GM21619 (cell line): ENCODE data around the gene NRIP3.
"Not testable (repeated sequence)": the region's sequence is repeated elsewhere in the genome, so short reads cannot be mapped to it uniquely, and the experiment has no call there.

Experiments used
- ATAC-seq: cut with Tn5 transposase; IDR thresholded peaks from one replicate; pipeline ENCODE4 v1.9.1; 2021; ENCODE audit not compliant: unreplicated experiment

The NRIP3 gene

GRCh38 chr11:8973121-8973520 is 30.7 kb downstream of the NRIP3 start:
- ATAC-seq, result no peak

DNA sequence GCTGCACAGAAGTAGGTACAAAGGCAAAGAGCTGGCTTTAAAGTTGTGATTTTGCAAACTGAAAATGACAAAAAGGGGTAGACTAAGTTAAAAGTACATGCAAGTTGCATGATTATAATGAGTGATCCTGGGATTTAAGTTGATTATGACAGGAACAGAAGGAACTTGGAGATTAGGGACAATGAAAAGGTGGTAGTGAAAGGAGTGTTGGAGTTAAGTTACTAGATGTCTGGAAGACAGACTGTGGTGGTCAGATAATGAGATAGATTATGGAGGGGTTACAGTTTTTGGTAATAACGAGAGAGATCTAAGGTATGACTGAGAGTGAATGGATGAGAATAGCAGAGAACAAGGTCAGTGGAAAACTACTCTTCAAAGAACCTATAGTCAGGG is 31.9 kb downstream of the NRIP3 start:
- ATAC-seq, result no peak

- no peak for ATAC-seq
Measured at GRCh38 chr11:8971196-8971923, 32.4 kb downstream of the NRIP3 start.

GRCh38 chr11:8967184-8967583 is 36.6 kb downstream of the NRIP3 start:
- no peak for ATAC-seq

- ATAC-seq, result peak; percentile 77
Measured at GRCh38 chr11:8964324-8965320, 39.2 kb downstream of the NRIP3 start, which contains the start of gene TMEM9B. TSS of gene TMEM9B (minus strand) at chr11:8964442. CDS start at chr11:8964313, 129 bp downstream.

- peak; percentile 63 for ATAC-seq
Measured at GRCh38 chr11:8963569-8964323, 40.1 kb downstream of the NRIP3 start.

- ATAC-seq, result no peak
Measured at GRCh38 chr11:8962841-8963240, 41.0 kb downstream of the NRIP3 start.

- ATAC-seq, result no peak
Measured at GRCh38 chr11:8961401-8961800, 42.4 kb downstream of the NRIP3 start.

GRCh38 chr11:8959546-8960166 is 44.1 kb downstream of the NRIP3 start:
- ATAC-seq, result peak; percentile 40

DNA sequence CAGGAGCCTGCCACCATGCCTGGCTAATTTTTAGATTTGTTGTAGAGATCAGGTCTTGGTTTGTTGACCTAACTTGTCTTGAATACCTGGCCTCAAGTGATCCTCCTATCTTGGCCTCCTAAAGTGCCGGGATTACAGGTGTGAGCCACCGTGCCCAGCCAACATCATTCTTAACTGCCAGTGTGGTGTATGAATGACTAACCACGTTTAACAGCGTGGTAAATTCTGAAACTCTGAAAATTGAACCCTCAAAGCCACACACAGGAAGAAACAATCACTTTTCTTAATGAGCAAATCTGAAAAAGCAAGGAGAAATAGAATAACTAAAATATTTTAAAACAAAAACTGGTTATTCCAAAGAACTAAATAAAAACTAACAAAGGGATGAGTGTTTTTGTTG is 46.9 kb downstream of the NRIP3 start:
- no peak for ATAC-seq

DNA sequence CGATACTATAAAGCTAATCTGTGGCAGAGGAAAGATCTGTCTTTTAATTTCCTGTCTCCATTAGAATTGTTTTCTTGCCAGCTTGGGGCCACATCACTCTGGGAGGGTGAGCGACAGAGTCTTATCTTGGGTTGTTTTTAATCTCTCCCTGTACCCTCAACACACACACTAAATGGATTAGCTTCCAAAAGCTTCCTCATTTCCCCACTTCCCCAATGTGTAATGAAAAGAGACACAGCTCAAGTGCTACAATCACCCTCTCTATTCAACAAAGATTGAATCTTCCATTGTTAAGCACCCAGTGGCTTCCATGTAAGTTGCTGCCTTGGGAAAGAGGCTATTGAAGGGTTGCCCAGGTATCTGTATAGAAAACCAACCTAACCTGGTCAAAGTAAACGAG is 54.9 kb downstream of the NRIP3 start:
- ATAC-seq, result no peak

- no peak for ATAC-seq
Measured at GRCh38 chr11:8947230-8947943, 56.4 kb downstream of the NRIP3 start.

DNA sequence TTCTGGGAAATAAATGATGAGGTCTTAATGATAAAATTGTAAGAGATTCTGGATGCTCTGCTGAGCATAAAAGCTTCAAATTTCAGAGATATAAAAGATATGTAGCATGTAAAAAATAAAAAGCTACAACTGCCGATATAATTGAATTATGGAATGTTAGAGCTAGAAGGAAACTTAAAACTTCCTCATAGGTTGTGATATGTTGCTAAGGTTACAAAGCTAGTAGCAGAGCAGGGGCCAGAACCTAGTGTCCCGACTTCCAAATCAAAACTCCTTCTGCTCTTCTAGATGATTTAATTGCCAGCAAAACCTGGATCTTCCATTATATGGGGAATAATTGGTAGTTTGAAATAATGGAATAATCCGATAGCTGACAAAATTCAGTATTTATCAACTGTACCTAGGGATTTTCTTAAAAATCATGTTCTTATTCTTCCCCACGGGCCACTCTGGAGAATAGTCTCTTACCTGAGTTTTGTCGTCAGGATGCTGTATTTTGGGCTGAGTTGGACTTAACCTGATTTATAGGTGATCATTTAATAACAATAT is 61.2 kb downstream of the NRIP3 start, which contains the start of gene ASCL3:
Gene ASCL3, minus strand, starts transcription at position 499 of the 549 bp plus-strand sequence. CDS start 4,855 bp downstream, outside the sequence.
- no peak for ATAC-seq

DNA sequence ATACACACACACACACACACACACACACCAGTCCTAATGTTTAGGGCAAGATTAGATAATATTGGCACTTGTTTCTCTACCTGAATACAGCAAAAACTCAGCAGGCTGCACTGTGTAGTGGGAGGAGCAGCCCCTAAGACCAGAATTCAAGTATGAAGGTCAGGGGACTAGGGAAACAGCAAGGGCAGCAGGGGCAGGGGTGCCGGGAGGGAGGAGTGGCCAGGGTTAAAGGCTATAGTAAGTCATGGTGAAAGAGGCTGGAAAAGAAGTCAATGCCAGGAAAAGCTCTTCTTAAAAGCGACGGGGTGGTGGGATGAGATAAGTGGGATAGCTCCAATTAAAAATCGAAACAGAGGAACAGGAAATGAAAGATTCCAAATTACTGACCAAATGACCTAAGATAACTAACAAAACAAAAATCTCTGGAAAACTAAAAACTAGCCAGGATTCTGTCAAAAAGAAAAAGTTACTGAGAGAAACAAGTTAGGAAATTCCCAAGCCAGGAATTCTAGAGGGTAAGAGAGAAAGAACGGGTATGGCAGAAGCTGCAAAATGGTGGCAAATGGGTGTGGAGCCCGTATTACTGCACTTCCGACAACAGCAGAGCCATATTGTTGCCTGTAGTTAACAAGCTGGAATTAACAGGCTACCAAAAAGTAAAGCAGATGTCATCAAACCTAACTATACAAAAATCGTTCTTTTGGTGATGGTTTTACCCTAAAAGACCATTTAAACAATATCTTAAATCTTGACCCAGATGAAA is 62.3 kb downstream of the NRIP3 start:
- ATAC-seq, result no peak

GRCh38 chr11:8937659-8938058 is 66.1 kb downstream of the NRIP3 start:
- ATAC-seq, result no peak

GRCh38 chr11:8937159-8937558 is 66.6 kb downstream of the NRIP3 start:
- peak; percentile 56 for ATAC-seq

- not testable (repeated sequence) for ATAC-seq
Measured at GRCh38 chr11:8935789-8936188, 68.0 kb downstream of the NRIP3 start.

- no peak for ATAC-seq
Measured at GRCh38 chr11:8934742-8935488, 68.9 kb downstream of the NRIP3 start.
